HEK293T (cell line): ENCODE data around the gene SUN5.
"Not testable (repeated sequence)": the region's sequence is repeated elsewhere in the genome, so short reads cannot be mapped to it uniquely, and the experiment has no call there.

Experiments
- BHLHE40 ChIP-seq: fragments of 450-650 bp; IDR thresholded peaks from 2 replicates; pipeline ENCODE4 v1.6.1; 2016; ENCODE audit warnings: mild to moderate bottlenecking, moderate library complexity, borderline replicate concordance
- SP1 ChIP-seq: fragments of 450-650 bp; IDR thresholded peaks from 2 replicates; pipeline ENCODE4 v1.6.1; 2017

DNA sequence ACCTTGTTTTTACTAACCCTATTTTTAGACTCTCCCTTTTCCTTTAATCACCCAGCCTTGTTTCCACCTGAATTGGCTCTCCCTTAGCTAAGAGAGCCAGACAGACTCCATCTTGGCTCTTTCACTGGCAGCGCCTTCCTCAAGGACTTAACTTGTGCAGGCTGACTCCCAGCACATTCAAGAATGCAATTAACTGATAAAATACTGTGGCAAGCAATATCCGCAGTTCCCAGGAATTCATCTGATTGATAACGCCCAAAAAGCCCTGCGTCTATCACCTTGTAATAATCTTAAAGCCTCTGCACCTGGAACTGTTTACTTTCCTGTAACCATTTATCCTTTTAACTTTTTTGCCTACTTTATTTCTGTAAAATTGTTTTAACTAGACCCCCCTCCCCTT lies 29.1 kb downstream of the SUN5 start:
- not testable (repeated sequence) for TF ChIP-seq BHLHE40, SP1
